Testis (tissue), 2 donors: Measurements from ENCODE around the gene KIF16B.

Source experiments
- POLR2A ChIP-seq: fragments of 450-650 bp; IDR thresholded peaks from one replicate; pipeline ENCODE4 v1.6.1; 2017; ENCODE audit warnings: antibody characterized with exemption, mild to moderate bottlenecking, moderate library complexity
- TF ChIP-seq, protein P1 (sequence below), 3 experiments: fragments of 450-650 bp in 2 of 3; fragments of 200-600 bp in 1 of 3; sonication (generic) in 1 of 3; IDR thresholded peaks; one replicate each; pipeline ENCODE4 v1.5.1; 2016 to 2019; ENCODE audit warnings: antibody characterized with exemption in 3 of 3, mild to moderate bottlenecking in 2 of 3, moderate library complexity in 1 of 3

DNA sequence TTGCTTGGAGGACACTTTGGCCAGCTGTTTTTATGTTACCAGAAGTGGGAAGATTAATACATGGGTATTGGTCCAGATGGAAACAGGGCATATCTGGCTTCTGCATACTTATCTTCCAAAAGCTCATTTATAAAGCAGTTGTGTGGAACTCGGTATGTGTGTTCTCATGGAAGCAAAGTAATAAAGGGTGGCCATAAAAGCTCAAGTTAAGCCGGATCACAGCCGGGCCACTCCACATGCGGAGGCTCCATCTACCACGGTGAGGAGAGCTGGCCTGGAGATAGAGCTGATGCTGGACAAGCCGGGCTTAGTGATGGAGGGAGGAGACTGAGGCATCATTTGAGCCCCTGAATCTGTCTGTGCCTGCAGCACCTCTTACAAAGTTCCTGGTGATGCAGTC lies 38.6 kb upstream of the KIF16B start:
- TF ChIP-seq, protein P1, sequence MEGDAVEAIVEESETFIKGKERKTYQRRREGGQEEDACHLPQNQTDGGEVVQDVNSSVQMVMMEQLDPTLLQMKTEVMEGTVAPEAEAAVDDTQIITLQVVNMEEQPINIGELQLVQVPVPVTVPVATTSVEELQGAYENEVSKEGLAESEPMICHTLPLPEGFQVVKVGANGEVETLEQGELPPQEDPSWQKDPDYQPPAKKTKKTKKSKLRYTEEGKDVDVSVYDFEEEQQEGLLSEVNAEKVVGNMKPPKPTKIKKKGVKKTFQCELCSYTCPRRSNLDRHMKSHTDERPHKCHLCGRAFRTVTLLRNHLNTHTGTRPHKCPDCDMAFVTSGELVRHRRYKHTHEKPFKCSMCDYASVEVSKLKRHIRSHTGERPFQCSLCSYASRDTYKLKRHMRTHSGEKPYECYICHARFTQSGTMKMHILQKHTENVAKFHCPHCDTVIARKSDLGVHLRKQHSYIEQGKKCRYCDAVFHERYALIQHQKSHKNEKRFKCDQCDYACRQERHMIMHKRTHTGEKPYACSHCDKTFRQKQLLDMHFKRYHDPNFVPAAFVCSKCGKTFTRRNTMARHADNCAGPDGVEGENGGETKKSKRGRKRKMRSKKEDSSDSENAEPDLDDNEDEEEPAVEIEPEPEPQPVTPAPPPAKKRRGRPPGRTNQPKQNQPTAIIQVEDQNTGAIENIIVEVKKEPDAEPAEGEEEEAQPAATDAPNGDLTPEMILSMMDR (IDR thresholded peaks at IDR 0.05), result no peak
- TF ChIP-seq POLR2A, result no peak
